GM23338 (cell line): ENCODE measurements around the gene KSR2. TPM values are rescaled to one million over a fixed set of nuclear protein-coding genes. Genes with fewer than 3 reads are reported as not detected.

Experiments
- ATAC-seq: fragments of 200-7000 bp; cut with Tn5 transposase; 3 replicates; pipeline ENCODE4 v1.9.1; 2020
- DNase-seq: peaks from one replicate; pipeline ENCODE4 v3.0.0-alpha.2; 2015; ENCODE audit warnings: low spot score
- H2AFZ ChIP-seq: fragments of 200-600 bp; sonication (generic); 2 replicates; pipeline ENCODE4 v1.8.0; 2016; ENCODE audit warnings: antibody characterized with exemption, mild to moderate bottlenecking, moderate library complexity
- H3F3A ChIP-seq: fragments of 200-600 bp; sonication (generic); replicated peaks from 2 replicates; pipeline ENCODE4 v1.8.0; 2017; ENCODE audit warnings: antibody characterized with exemption, mixed run types, low read depth
- H3K27ac ChIP-seq: fragments of 200-600 bp; sonication (generic); 2 replicates; pipeline ENCODE4 v1.6.1; 2016; ENCODE audit warnings: low read depth
- H3K27me3 ChIP-seq: fragments of 200-600 bp; sonication (generic); 2 replicates; pipeline ENCODE4 v1.8.0; 2016; ENCODE audit warnings: mild to moderate bottlenecking, mixed run types, moderate library complexity; ENCODE audit not compliant: insufficient read depth
- H3K36me3 ChIP-seq: fragments of 200-600 bp; sonication (generic); 2 replicates; pipeline ENCODE4 v1.8.0; 2016; ENCODE audit warnings: mild to moderate bottlenecking; ENCODE audit not compliant: insufficient read depth
- H3K4me1 ChIP-seq: fragments of 200-600 bp; sonication (generic); 2 replicates; pipeline ENCODE4 v1.8.0; 2016; ENCODE audit warnings: mild to moderate bottlenecking, moderate library complexity; ENCODE audit not compliant: insufficient read depth
- H3K4me2 ChIP-seq: fragments of 200-600 bp; sonication (generic); 2 replicates; pipeline ENCODE4 v1.7.1; 2017; ENCODE audit warnings: mixed run types
- H3K4me3 ChIP-seq: fragments of 200-600 bp; sonication (generic); 2 replicates; pipeline ENCODE4 v1.6.1; 2016; ENCODE audit warnings: mixed run types
- H3K79me2 ChIP-seq: fragments of 200-600 bp; sonication (generic); replicated peaks from 2 replicates; pipeline ENCODE4 v1.8.0; 2017; ENCODE audit warnings: mild to moderate bottlenecking; ENCODE audit not compliant: insufficient read depth
- H3K9me2 ChIP-seq: fragments of 200-600 bp; sonication (generic); 2 replicates; pipeline ENCODE4 v1.8.0; 2017; ENCODE audit not compliant: insufficient read depth
- H4K20me1 ChIP-seq: fragments of 200-600 bp; sonication (generic); replicated peaks from 2 replicates; pipeline ENCODE4 v1.8.0; 2017; ENCODE audit warnings: mild to moderate bottlenecking; ENCODE audit not compliant: insufficient read depth
- H3K27ac Mint-ChIP-seq: 2 replicates; pipeline ENCODE4 v1.8.0; 2020; ENCODE audit warnings: inconsistent platforms, mild to moderate bottlenecking, moderate library complexity, mixed read lengths
- H3K27me3 Mint-ChIP-seq: 3 replicates; pipeline ENCODE4 v1.8.0; 2022; ENCODE audit warnings: low read depth, mild to moderate bottlenecking, moderate library complexity, mixed read lengths, inconsistent platforms; ENCODE audit not compliant: insufficient read depth, poor library complexity
- H3K36me3 Mint-ChIP-seq: 3 replicates; pipeline ENCODE4 v1.8.0; 2021; ENCODE audit warnings: low read depth, mild to moderate bottlenecking, inconsistent platforms, moderate library complexity, mixed read lengths
- H3K4me1 Mint-ChIP-seq: 3 replicates; pipeline ENCODE4 v1.8.0; 2020; ENCODE audit warnings: mild to moderate bottlenecking, inconsistent platforms, mixed read lengths
- H3K4me3 Mint-ChIP-seq: 3 replicates; pipeline ENCODE4 v1.8.0; 2021; ENCODE audit warnings: moderate library complexity, mild to moderate bottlenecking, inconsistent platforms, mixed read lengths
- H3K9me3 Mint-ChIP-seq: 3 replicates; pipeline ENCODE4 v1.8.0; 2020; ENCODE audit warnings: moderate library complexity, mild to moderate bottlenecking, inconsistent platforms, mixed read lengths
- EZH2 ChIP-seq: fragments of 200-600 bp; sonication (generic); IDR thresholded peaks from one replicate; pipeline ENCODE4 v1.8.0; 2017; ENCODE audit warnings: antibody characterized with exemption, mild to moderate bottlenecking, low read depth; ENCODE audit not compliant: unreplicated experiment
- NANOG ChIP-seq: IDR thresholded peaks from 2 replicates; pipeline ENCODE4 v1.6.1; 2016; ENCODE audit warnings: antibody characterized with exemption, borderline replicate concordance
- POLR2AphosphoS5 ChIP-seq: IDR thresholded peaks from 2 replicates; pipeline ENCODE4 v1.6.1; 2016; ENCODE audit warnings: antibody characterized with exemption, low read depth
- STAT1 ChIP-seq: IDR thresholded peaks from one replicate; pipeline ENCODE4 v1.6.1; 2016; ENCODE audit warnings: antibody characterized with exemption; ENCODE audit not compliant: unreplicated experiment
- ZNF114 ChIP-seq: fragments of 250-450 bp; sonication (Bioruptor Pico); IDR thresholded peaks from 2 replicates; pipeline ENCODE4 v1.5.0; 2020; ENCODE audit warnings: mild to moderate bottlenecking, moderate library complexity
- ZNF331 ChIP-seq: fragments of 250-450 bp; sonication (Bioruptor Pico); IDR thresholded peaks from 2 replicates; pipeline ENCODE4 v1.5.0; 2020; ENCODE audit warnings: low read depth, mild to moderate bottlenecking, moderate library complexity
- polyA plus RNA-seq: library from polyadenylated mRNA; unstranded; fragments of >200 nt; fragmentation: Nextera tagmentation; extraction: Ambion mirVana; gene quantifications from 2 replicates; pipeline ENCODE4 v1.2.1, GENCODE V29; 2016
- total RNA-seq: library from RNA; depleted of rRNA; stranded (reverse); fragments of >200 nt; shearing (Covaris generic); gene quantifications from 2 replicates; pipeline ENCODE4 v1.2.3, GENCODE V29; 2014
- TF ChIP-seq, protein P1 (sequence below): IDR thresholded peaks from 2 replicates; pipeline ENCODE4 v1.6.1; 2016; ENCODE audit warnings: antibody characterized with exemption
- TF ChIP-seq, protein P2 (sequence below): IDR thresholded peaks from one replicate; pipeline ENCODE4 v1.6.1; 2018; ENCODE audit warnings: antibody characterized with exemption; ENCODE audit not compliant: unreplicated experiment
- TF ChIP-seq, protein P3 (sequence below), 2 experiments: fragments of 200-600 bp in 1 of 2; sonication (generic) in 1 of 2; conservative IDR thresholded peaks; 2 replicates each; pipeline versions ENCODE4 v1.5.1 to v1.6.1; 2016 to 2017; ENCODE audit warnings: antibody characterized with exemption in 2 of 2, low read depth in 2 of 2, mild to moderate bottlenecking in 2 of 2, moderate library complexity in 1 of 2

The KSR2 gene
- total and polyA plus RNA-seq, 2 experiments from 2014 or later, result 1.1 to 2.7 TPM

DNA sequence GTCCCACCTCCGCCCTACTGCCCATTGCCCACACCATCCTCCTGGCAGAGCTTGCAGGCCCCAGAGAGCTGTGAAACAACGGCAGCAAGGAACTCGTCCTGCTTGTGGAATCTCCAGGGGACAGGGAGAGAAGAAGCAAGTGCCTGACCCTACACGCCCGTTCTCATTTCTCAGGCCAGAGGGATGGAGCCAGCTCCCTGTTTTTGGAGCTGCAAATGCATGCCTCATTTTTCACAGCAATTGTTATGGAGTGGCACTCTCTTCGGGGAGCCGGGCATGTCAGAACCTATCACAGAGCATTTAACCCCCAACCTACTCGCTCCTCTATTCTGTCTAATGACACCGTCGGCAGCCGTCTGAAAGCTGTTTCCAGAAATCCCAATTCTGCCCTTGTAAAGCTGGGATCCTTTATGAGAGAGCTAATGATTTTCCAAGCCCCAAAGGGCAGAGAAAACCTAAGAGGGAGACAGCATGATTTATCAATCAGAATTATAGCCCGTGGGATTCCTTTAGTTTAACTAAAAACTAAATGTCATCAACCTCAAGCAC is 385.0 kb downstream of the KSR2 start (continued):
- no peak for TF ChIP-seq NANOG
- TF ChIP-seq, protein P1, sequence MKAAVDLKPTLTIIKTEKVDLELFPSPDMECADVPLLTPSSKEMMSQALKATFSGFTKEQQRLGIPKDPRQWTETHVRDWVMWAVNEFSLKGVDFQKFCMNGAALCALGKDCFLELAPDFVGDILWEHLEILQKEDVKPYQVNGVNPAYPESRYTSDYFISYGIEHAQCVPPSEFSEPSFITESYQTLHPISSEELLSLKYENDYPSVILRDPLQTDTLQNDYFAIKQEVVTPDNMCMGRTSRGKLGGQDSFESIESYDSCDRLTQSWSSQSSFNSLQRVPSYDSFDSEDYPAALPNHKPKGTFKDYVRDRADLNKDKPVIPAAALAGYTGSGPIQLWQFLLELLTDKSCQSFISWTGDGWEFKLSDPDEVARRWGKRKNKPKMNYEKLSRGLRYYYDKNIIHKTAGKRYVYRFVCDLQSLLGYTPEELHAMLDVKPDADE, result no peak
- TF ChIP-seq, protein P2, sequence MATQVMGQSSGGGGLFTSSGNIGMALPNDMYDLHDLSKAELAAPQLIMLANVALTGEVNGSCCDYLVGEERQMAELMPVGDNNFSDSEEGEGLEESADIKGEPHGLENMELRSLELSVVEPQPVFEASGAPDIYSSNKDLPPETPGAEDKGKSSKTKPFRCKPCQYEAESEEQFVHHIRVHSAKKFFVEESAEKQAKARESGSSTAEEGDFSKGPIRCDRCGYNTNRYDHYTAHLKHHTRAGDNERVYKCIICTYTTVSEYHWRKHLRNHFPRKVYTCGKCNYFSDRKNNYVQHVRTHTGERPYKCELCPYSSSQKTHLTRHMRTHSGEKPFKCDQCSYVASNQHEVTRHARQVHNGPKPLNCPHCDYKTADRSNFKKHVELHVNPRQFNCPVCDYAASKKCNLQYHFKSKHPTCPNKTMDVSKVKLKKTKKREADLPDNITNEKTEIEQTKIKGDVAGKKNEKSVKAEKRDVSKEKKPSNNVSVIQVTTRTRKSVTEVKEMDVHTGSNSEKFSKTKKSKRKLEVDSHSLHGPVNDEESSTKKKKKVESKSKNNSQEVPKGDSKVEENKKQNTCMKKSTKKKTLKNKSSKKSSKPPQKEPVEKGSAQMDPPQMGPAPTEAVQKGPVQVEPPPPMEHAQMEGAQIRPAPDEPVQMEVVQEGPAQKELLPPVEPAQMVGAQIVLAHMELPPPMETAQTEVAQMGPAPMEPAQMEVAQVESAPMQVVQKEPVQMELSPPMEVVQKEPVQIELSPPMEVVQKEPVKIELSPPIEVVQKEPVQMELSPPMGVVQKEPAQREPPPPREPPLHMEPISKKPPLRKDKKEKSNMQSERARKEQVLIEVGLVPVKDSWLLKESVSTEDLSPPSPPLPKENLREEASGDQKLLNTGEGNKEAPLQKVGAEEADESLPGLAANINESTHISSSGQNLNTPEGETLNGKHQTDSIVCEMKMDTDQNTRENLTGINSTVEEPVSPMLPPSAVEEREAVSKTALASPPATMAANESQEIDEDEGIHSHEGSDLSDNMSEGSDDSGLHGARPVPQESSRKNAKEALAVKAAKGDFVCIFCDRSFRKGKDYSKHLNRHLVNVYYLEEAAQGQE, result no peak

DNA sequence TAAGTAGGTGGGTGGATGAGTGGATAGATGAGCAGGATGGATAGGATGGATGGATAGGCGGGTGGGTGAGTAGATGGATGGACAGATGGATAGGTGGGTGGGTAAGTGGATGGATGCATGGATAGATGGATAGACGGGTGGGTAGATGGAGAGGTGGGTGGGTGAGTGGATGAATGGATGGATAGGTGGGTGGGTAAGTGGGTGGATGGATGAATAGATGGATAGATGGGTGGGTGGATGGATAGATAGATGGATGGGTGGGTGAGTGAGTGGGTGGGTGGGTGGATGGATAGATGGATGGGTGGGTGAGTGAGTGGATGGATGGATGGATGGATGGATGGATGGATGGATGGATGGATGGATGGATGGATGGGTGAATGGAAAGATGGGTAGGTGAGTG is 385.7 kb downstream of the KSR2 start:
- no peak for DNase-seq
- no peaks in the 10 kb centered on the region for H3F3A ChIP-seq
- Mint-ChIP-seq H3K4me1 (peaks cover 35% of the 10 kb centered on the region), H3K27me3 (peaks cover 5% of the 10 kb centered on the region), H3K36me3 (no peaks in the 10 kb centered on the region), H3K9me3 (no peaks in the 10 kb centered on the region), H3K4me3 (no peak overlapping the region), H3K27ac (no peak overlapping the region)
- no peaks in the 10 kb centered on the region for H3K27me3 ChIP-seq
- no peak overlapping the region for H3K27ac ChIP-seq
- H3K4me2 ChIP-seq, result no peak overlapping the region
- no peaks in the 10 kb centered on the region for H3K79me2 ChIP-seq
- H3K4me1 ChIP-seq, result peaks cover 11% of the 10 kb centered on the region
- H3K9me2 ChIP-seq, result no peaks in the 10 kb centered on the region
- H3K36me3 ChIP-seq, result no peaks in the 10 kb centered on the region
- H4K20me1 ChIP-seq, result no peaks in the 10 kb centered on the region
- ATAC-seq, result no peak
- H3K4me3 ChIP-seq, result no peak overlapping the region
- H2AFZ ChIP-seq, result no peak overlapping the region
- TF ChIP-seq POLR2AphosphoS5 (no peak), EZH2 (no peak), STAT1 (no peak), NANOG (no peak), ZNF114 (CRISPR knock-in tag) (no peak), ZNF331 (CRISPR knock-in tag) (no peak)
- TF ChIP-seq, protein P3, sequence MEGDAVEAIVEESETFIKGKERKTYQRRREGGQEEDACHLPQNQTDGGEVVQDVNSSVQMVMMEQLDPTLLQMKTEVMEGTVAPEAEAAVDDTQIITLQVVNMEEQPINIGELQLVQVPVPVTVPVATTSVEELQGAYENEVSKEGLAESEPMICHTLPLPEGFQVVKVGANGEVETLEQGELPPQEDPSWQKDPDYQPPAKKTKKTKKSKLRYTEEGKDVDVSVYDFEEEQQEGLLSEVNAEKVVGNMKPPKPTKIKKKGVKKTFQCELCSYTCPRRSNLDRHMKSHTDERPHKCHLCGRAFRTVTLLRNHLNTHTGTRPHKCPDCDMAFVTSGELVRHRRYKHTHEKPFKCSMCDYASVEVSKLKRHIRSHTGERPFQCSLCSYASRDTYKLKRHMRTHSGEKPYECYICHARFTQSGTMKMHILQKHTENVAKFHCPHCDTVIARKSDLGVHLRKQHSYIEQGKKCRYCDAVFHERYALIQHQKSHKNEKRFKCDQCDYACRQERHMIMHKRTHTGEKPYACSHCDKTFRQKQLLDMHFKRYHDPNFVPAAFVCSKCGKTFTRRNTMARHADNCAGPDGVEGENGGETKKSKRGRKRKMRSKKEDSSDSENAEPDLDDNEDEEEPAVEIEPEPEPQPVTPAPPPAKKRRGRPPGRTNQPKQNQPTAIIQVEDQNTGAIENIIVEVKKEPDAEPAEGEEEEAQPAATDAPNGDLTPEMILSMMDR (conservative IDR thresholded peaks at IDR 0.05; ENCODE audit: low read depth in 2 of 2), result no peak
- TF ChIP-seq, protein P2, result no peak
- TF ChIP-seq, protein P1, result no peak
